ENCODE results near the gene GCNT4.

GRCh38 chr5:75040973-75041372, 11.4 kb downstream of the GCNT4 start:
- TF ChIP-seq, protein P1, sequence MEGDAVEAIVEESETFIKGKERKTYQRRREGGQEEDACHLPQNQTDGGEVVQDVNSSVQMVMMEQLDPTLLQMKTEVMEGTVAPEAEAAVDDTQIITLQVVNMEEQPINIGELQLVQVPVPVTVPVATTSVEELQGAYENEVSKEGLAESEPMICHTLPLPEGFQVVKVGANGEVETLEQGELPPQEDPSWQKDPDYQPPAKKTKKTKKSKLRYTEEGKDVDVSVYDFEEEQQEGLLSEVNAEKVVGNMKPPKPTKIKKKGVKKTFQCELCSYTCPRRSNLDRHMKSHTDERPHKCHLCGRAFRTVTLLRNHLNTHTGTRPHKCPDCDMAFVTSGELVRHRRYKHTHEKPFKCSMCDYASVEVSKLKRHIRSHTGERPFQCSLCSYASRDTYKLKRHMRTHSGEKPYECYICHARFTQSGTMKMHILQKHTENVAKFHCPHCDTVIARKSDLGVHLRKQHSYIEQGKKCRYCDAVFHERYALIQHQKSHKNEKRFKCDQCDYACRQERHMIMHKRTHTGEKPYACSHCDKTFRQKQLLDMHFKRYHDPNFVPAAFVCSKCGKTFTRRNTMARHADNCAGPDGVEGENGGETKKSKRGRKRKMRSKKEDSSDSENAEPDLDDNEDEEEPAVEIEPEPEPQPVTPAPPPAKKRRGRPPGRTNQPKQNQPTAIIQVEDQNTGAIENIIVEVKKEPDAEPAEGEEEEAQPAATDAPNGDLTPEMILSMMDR (IDR thresholded peaks at IDR 0.05 in 4 of 5, conservative IDR thresholded peaks at IDR 0.05 in 1 of 5): no peak
- TF ChIP-seq POLR2A (IDR thresholded peaks at IDR 0.05): no peak

Data from gastrocnemius medialis (tissue), 4 donors.